ENCODE measurements around the gene MEPCE.
"Not testable (repeated sequence)": the region's sequence is repeated elsewhere in the genome, so short reads cannot be mapped to it uniquely, and the experiment has no call there.

Gene MEPCE

GRCh38 chr7:100453854-100454253 is 24.2 kb downstream of the MEPCE start:
- H3K36me3 ChIP-seq (ENCODE audit: control insufficient read depth, insufficient read depth, low read length); H3K4me1 ChIP-seq (ENCODE audit: control insufficient read depth, low read depth, low read length); H2BK120ac ChIP-seq (ENCODE audit: low read depth, low read length); H3K27ac ChIP-seq (ENCODE audit: low read depth, low read length); H3K27me3 ChIP-seq (ENCODE audit: insufficient read depth, low read length, poor library complexity); H3K4me3 ChIP-seq (ENCODE audit: low read length); H3K9ac ChIP-seq (ENCODE audit: low read length); H3K23ac ChIP-seq (ENCODE audit: low read length); H3K79me1 ChIP-seq (ENCODE audit: low read length); H2BK5ac ChIP-seq (ENCODE audit: low read length); DNase-seq; H4K5ac ChIP-seq (ENCODE audit: low read length); H3K56ac ChIP-seq (ENCODE audit: low read length); H2AK5ac ChIP-seq (ENCODE audit: low read length); H2BK15ac ChIP-seq (replicated peaks; ENCODE audit: low read depth); H4K8ac ChIP-seq (ENCODE audit: low read depth, low read length); H3K18ac ChIP-seq (ENCODE audit: low read length); H3K79me2 ChIP-seq (ENCODE audit: control insufficient read depth, insufficient read depth, low read length); H3K4ac ChIP-seq (ENCODE audit: low read depth, low read length); H3K4me2 ChIP-seq (ENCODE audit: low read length): not testable (repeated sequence)
- WGBS (ENCODE audit: extremely low coverage, insufficient coverage, low lambda C conversion rate), result no CpG with 5 or more reads among the region's 8 CpGs

DNA sequence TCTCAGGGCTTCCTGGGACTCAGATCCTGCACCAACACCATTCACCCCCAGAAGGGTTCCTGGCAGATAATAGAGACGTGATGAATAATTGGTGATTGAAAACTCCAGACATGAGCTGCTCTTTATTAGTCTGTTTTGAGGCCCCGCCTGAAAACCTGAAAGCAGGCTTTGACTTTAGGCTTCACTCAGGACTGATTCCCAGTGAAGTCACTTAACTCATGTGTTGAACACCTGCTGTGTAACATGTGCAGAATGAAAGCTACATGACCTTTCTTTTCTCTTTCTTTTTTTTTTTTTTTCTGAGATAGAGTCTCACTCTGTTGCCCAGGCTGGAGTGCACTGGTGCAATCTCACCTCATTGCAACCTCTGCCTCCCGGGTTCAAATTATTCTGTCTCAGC is 25.6 kb downstream of the MEPCE start:
- Histone ChIP-seq H3K79me2 (ENCODE audit: control insufficient read depth, insufficient read depth, low read length) (no peaks in the 10 kb centered on the region), H3K36me3 (ENCODE audit: control insufficient read depth, insufficient read depth, low read length) (no peaks in the 10 kb centered on the region), H3K18ac (ENCODE audit: low read length) (no peak overlapping the region), H3K4me1 (ENCODE audit: control insufficient read depth, low read depth, low read length) (no peaks in the 10 kb centered on the region), H3K4me3 (ENCODE audit: low read length) (no peak overlapping the region), H3K4me2 (ENCODE audit: low read length) (no peak overlapping the region), H3K56ac (ENCODE audit: low read length) (no peak overlapping the region), H3K23ac (ENCODE audit: low read length) (no peak overlapping the region), H3K9ac (ENCODE audit: low read length) (no peak overlapping the region), H2AK5ac (ENCODE audit: low read length) (no peak overlapping the region), H3K79me1 (ENCODE audit: low read length) (no peaks in the 10 kb centered on the region), H2BK120ac (ENCODE audit: low read depth, low read length) (no peak overlapping the region), H2BK15ac (replicated peaks; ENCODE audit: low read depth) (no peak overlapping the region), H3K27ac (ENCODE audit: low read depth, low read length) (no peak overlapping the region), H3K4ac (ENCODE audit: low read depth, low read length) (no peak overlapping the region), H4K8ac (ENCODE audit: low read depth, low read length) (no peak overlapping the region), H4K5ac (ENCODE audit: low read length) (no peak overlapping the region), H2BK5ac (ENCODE audit: low read length) (no peak overlapping the region), H3K27me3 (ENCODE audit: insufficient read depth, low read length, poor library complexity) (no peaks in the 10 kb centered on the region)
- DNase-seq, result no peak
- no CpG with 5 or more reads among the region's 3 CpGs for WGBS (ENCODE audit: extremely low coverage, insufficient coverage, low lambda C conversion rate)

DNA sequence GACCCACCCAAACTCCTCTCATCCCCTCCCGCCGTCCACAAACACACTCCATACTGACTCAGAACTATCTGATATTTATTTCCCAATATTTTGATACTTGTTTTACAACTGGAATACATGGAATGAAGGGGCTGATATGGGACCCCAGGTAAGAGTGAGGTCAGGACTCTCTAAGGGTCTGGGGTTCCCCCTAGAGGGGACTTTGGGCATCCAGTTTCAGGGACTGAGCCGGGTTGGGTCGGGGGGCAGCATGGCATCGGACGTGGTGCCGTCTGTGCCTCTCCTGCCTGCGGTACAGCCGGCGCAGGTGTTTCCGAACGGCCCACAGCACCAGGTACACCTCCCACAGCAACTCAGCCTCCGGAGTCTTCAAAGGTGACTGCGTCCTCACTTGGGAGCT is 26.9 kb downstream of the MEPCE start:
- 100% methylated on average over 2 of the region's 14 CpGs for WGBS (ENCODE audit: extremely low coverage, insufficient coverage, low lambda C conversion rate)
- H3K4me3 ChIP-seq (ENCODE audit: low read length), result no peak overlapping the region
- H3K56ac ChIP-seq (ENCODE audit: low read length), result no peak overlapping the region
- H3K79me2 ChIP-seq (ENCODE audit: control insufficient read depth, insufficient read depth, low read length), result no peaks in the 10 kb centered on the region
- no peak overlapping the region for H2BK15ac ChIP-seq (replicated peaks; ENCODE audit: low read depth)
- H2BK120ac ChIP-seq (ENCODE audit: low read depth, low read length), result no peak overlapping the region
- H3K23ac ChIP-seq (ENCODE audit: low read length), result no peak overlapping the region
- no peak overlapping the region for H3K4ac ChIP-seq (ENCODE audit: low read depth, low read length)
- H2AK5ac ChIP-seq (ENCODE audit: low read length), result no peak overlapping the region
- no peak overlapping the region for H3K9ac ChIP-seq (ENCODE audit: low read length)
- no peak overlapping the region for H4K8ac ChIP-seq (ENCODE audit: low read depth, low read length)
- H3K4me1 ChIP-seq (ENCODE audit: control insufficient read depth, low read depth, low read length), result no peaks in the 10 kb centered on the region
- H3K18ac ChIP-seq (ENCODE audit: low read length), result no peak overlapping the region
- H3K27me3 ChIP-seq (ENCODE audit: insufficient read depth, low read length, poor library complexity), result no peaks in the 10 kb centered on the region
- no peak overlapping the region for H3K27ac ChIP-seq (ENCODE audit: low read depth, low read length)
- no peak for DNase-seq
- no peaks in the 10 kb centered on the region for H3K36me3 ChIP-seq (ENCODE audit: control insufficient read depth, insufficient read depth, low read length)
- no peaks in the 10 kb centered on the region for H3K79me1 ChIP-seq (ENCODE audit: low read length)
- no peak overlapping the region for H3K4me2 ChIP-seq (ENCODE audit: low read length)
- no peak overlapping the region for H4K5ac ChIP-seq (ENCODE audit: low read length)
- no peak overlapping the region for H2BK5ac ChIP-seq (ENCODE audit: low read length)

GRCh38 chr7:100457033-100457432 is 27.4 kb downstream of the MEPCE start:
- H3K79me2 ChIP-seq (ENCODE audit: control insufficient read depth, insufficient read depth, low read length), result no peaks in the 10 kb centered on the region
- H2AK5ac ChIP-seq (ENCODE audit: low read length), result no peak overlapping the region
- H2BK5ac ChIP-seq (ENCODE audit: low read length), result no peak overlapping the region
- no peak overlapping the region for H2BK15ac ChIP-seq (replicated peaks; ENCODE audit: low read depth)
- no peak overlapping the region for H3K9ac ChIP-seq (ENCODE audit: low read length)
- H3K27ac ChIP-seq (ENCODE audit: low read depth, low read length), result no peak overlapping the region
- H4K5ac ChIP-seq (ENCODE audit: low read length), result no peak overlapping the region
- H3K36me3 ChIP-seq (ENCODE audit: control insufficient read depth, insufficient read depth, low read length), result no peaks in the 10 kb centered on the region
- no peak overlapping the region for H3K56ac ChIP-seq (ENCODE audit: low read length)
- H3K4me3 ChIP-seq (ENCODE audit: low read length), result no peak overlapping the region
- no peak overlapping the region for H2BK120ac ChIP-seq (ENCODE audit: low read depth, low read length)
- no peaks in the 10 kb centered on the region for H3K27me3 ChIP-seq (ENCODE audit: insufficient read depth, low read length, poor library complexity)
- no peak overlapping the region for H3K23ac ChIP-seq (ENCODE audit: low read length)
- no CpG with 5 or more reads among the region's 6 CpGs for whole genome bisulfite sequencing (ENCODE audit: extremely low coverage, insufficient coverage, low lambda C conversion rate)
- H3K4me1 ChIP-seq (ENCODE audit: control insufficient read depth, low read depth, low read length), result no peaks in the 10 kb centered on the region
- H3K4me2 ChIP-seq (ENCODE audit: low read length), result no peak overlapping the region
- H4K8ac ChIP-seq (ENCODE audit: low read depth, low read length), result no peak overlapping the region
- no peak overlapping the region for H3K18ac ChIP-seq (ENCODE audit: low read length)
- no peak overlapping the region for H3K4ac ChIP-seq (ENCODE audit: low read depth, low read length)
- no peak for DNase-seq
- no peaks in the 10 kb centered on the region for H3K79me1 ChIP-seq (ENCODE audit: low read length)

DNA sequence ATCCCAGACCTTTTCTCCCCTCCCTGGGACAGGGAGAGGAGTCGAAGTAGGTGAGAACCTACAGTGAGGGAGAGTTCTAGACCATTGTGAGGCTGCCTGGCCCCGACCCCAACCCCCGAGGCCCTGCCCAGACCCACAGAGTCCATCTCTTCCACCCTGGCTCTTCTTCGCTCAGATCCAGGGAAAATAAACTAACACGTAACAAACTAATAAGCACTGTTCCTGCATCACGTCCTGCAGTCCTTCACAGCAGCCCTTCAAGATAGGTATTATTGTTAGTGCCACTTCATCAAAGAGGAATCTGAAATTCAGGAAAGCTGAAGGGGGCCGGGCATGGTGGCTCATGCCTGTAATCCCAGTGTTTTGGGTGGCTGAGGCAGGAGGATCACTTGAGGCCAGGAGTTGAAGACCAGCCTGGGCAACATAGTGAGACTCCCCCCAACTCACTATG is 34.6 kb downstream of the MEPCE start, which contains the start of gene SPACDR:
TSS of gene SPACDR (minus strand) at position 51 of the 451 bp plus-strand sequence. CDS start 235 bp downstream, outside the sequence.
- no peak within 1 kb of the TSS for H3K27ac ChIP-seq (ENCODE audit: low read depth, low read length)
- H3K4me1 ChIP-seq (ENCODE audit: control insufficient read depth, low read depth, low read length), result no peaks in the 10 kb centered on the region
- no peak within 1 kb of the TSS for H2BK5ac ChIP-seq (ENCODE audit: low read length)
- no peak within 1 kb of the TSS for H2BK120ac ChIP-seq (ENCODE audit: low read depth, low read length)
- H2BK15ac ChIP-seq (replicated peaks; ENCODE audit: low read depth), result no peak within 1 kb of the TSS
- H2AK5ac ChIP-seq (ENCODE audit: low read length), result no peak within 1 kb of the TSS
- no peak within 1 kb of the TSS for H3K9ac ChIP-seq (ENCODE audit: low read length)
- no peaks in the 10 kb centered on the region for H3K36me3 ChIP-seq (ENCODE audit: control insufficient read depth, insufficient read depth, low read length)
- DNase-seq, result no peak
- H3K4me3 ChIP-seq (ENCODE audit: low read length), result no peak within 1 kb of the TSS
- no peaks in the 10 kb centered on the region for H3K79me1 ChIP-seq (ENCODE audit: low read length)
- no CpG with 5 or more reads among the region's 7 CpGs for WGBS (ENCODE audit: extremely low coverage, insufficient coverage, low lambda C conversion rate)
- no peak within 1 kb of the TSS for H3K18ac ChIP-seq (ENCODE audit: low read length)
- H3K56ac ChIP-seq (ENCODE audit: low read length), result no peak within 1 kb of the TSS
- H4K5ac ChIP-seq (ENCODE audit: low read length), result no peak within 1 kb of the TSS
- no peak within 1 kb of the TSS for H3K4me2 ChIP-seq (ENCODE audit: low read length)
- no peaks in the 10 kb centered on the region for H3K27me3 ChIP-seq (ENCODE audit: insufficient read depth, low read length, poor library complexity)
- H3K79me2 ChIP-seq (ENCODE audit: control insufficient read depth, insufficient read depth, low read length), result no peaks in the 10 kb centered on the region
- no peak within 1 kb of the TSS for H3K4ac ChIP-seq (ENCODE audit: low read depth, low read length)
- no peak within 1 kb of the TSS for H4K8ac ChIP-seq (ENCODE audit: low read depth, low read length)
- H3K23ac ChIP-seq (ENCODE audit: low read length), result no peak within 1 kb of the TSS

DNA sequence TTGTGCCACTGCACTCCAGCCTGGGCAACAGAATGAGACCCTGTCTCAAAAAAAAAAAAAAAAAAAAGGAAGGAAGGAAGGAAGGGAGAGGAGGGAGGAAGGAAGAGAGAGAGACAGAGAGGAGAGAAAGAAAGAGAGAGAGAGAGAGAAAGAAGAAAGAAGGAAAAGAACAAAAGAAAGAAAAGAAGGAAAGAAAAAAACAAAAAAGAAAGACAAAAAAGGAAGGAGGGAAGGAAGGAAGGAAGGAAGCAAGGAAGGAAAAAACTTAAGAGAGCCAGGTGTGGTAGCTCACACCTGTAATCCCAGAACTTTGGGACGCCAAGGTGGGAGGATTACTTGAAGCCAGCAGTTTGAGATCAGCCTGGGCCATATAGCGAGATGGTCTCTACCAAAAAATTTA is 35.2 kb downstream of the MEPCE start:
- Histone ChIP-seq H3K27ac (ENCODE audit: low read depth, low read length) (no peak overlapping the region), H3K4me1 (ENCODE audit: control insufficient read depth, low read depth, low read length) (no peaks in the 10 kb centered on the region), H3K9ac (ENCODE audit: low read length) (no peak overlapping the region), H3K79me1 (ENCODE audit: low read length) (no peaks in the 10 kb centered on the region), H4K8ac (ENCODE audit: low read depth, low read length) (no peak overlapping the region), H3K4me3 (ENCODE audit: low read length) (no peak overlapping the region), H3K18ac (ENCODE audit: low read length) (no peak overlapping the region), H3K4me2 (ENCODE audit: low read length) (no peak overlapping the region), H2BK5ac (ENCODE audit: low read length) (no peak overlapping the region), H3K27me3 (ENCODE audit: insufficient read depth, low read length, poor library complexity) (no peaks in the 10 kb centered on the region), H2AK5ac (ENCODE audit: low read length) (no peak overlapping the region), H2BK15ac (replicated peaks; ENCODE audit: low read depth) (no peak overlapping the region), H3K79me2 (ENCODE audit: control insufficient read depth, insufficient read depth, low read length) (no peaks in the 10 kb centered on the region), H3K23ac (ENCODE audit: low read length) (no peak overlapping the region), H2BK120ac (ENCODE audit: low read depth, low read length) (no peak overlapping the region), H4K5ac (ENCODE audit: low read length) (no peak overlapping the region), H3K36me3 (ENCODE audit: control insufficient read depth, insufficient read depth, low read length) (no peaks in the 10 kb centered on the region), H3K56ac (ENCODE audit: low read length) (no peak overlapping the region), H3K4ac (ENCODE audit: low read depth, low read length) (no peak overlapping the region)
- WGBS (ENCODE audit: extremely low coverage, insufficient coverage, low lambda C conversion rate), result no CpG with 5 or more reads among the region's 2 CpGs
- no peak for DNase-seq
